ENCODE measurements around the gene ADGRL2.

DNA sequence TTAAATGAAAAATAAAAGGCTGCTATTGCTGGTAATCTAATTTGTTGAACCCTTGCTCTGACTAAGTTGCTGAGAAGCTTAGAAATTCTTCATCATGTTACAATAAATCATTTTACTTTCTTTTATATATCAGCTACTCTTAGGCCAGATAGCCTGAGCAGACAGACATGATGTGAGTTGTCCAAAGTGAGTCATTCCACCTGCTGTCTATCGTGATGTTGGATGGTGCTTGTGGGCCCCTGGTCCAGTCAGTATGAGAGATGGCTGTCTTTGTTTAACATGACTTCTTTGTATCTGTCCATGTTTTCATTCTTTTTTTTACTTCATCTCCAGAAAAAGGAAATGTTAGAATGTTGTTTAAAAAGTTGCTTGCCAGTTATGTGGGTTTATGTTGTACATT, 188.8 kb downstream of the ADGRL2 start:
- TF ChIP-seq, protein P1, sequence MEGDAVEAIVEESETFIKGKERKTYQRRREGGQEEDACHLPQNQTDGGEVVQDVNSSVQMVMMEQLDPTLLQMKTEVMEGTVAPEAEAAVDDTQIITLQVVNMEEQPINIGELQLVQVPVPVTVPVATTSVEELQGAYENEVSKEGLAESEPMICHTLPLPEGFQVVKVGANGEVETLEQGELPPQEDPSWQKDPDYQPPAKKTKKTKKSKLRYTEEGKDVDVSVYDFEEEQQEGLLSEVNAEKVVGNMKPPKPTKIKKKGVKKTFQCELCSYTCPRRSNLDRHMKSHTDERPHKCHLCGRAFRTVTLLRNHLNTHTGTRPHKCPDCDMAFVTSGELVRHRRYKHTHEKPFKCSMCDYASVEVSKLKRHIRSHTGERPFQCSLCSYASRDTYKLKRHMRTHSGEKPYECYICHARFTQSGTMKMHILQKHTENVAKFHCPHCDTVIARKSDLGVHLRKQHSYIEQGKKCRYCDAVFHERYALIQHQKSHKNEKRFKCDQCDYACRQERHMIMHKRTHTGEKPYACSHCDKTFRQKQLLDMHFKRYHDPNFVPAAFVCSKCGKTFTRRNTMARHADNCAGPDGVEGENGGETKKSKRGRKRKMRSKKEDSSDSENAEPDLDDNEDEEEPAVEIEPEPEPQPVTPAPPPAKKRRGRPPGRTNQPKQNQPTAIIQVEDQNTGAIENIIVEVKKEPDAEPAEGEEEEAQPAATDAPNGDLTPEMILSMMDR (IDR thresholded peaks at IDR 0.05 in 2 of 3, conservative IDR thresholded peaks at IDR 0.05 in 1 of 3; ENCODE audit: borderline replicate concordance in 1 of 3, insufficient read depth in 1 of 3, low read depth in 2 of 3, low read length in 2 of 3) = no peak
- no peak for TF ChIP-seq JUND (IDR thresholded peaks at IDR 0.05)
- TF ChIP-seq POLR2AphosphoS5 (IDR thresholded peaks at IDR 0.05; ENCODE audit: low read depth, low read length) = no peak
- no peak for TF ChIP-seq POLR2A (IDR thresholded peaks at IDR 0.05; ENCODE audit: borderline replicate concordance, extremely low read depth, insufficient read depth, insufficient read length)
- TF ChIP-seq, protein P2, sequence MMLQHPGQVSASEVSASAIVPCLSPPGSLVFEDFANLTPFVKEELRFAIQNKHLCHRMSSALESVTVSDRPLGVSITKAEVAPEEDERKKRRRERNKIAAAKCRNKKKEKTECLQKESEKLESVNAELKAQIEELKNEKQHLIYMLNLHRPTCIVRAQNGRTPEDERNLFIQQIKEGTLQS (IDR thresholded peaks at IDR 0.05) = no peak
- no peak for TF ChIP-seq EZH2 (IDR thresholded peaks at IDR 0.05)
- TF ChIP-seq ZNF274 (IDR thresholded peaks at IDR 0.05; ENCODE audit: low read depth, low read length) = no peak
